Type B pancreatic cell (in vitro differentiated cells): ENCODE measurements around the gene ATAD3A. TPM values are rescaled to one million over a fixed set of nuclear protein-coding genes. Genes with fewer than 3 reads are reported as not detected.

ENCODE experiments used
- DNase-seq: peaks from one replicate; pipeline ENCODE4 v3.0.0; 2021; ENCODE audit warnings: mixed read lengths; ENCODE audit not compliant: unreplicated experiment; ENCODE audit errors: extremely low spot score
- H3K27ac Mint-ChIP-seq: 2 replicates; pipeline ENCODE4 v1.8.0; 2021; ENCODE audit warnings: mild to moderate bottlenecking, mixed read lengths
- H3K27me3 Mint-ChIP-seq: 2 replicates; pipeline ENCODE4 v1.8.0; 2021; ENCODE audit warnings: mixed read lengths
- H3K36me3 Mint-ChIP-seq: 2 replicates; pipeline ENCODE4 v1.8.0; 2021; ENCODE audit warnings: mixed read lengths
- H3K4me1 Mint-ChIP-seq: one replicate; pipeline ENCODE4 v1.8.0; 2021; ENCODE audit warnings: mixed read lengths; ENCODE audit not compliant: unreplicated experiment
- H3K4me3 Mint-ChIP-seq: 2 replicates; pipeline ENCODE4 v1.8.0; 2021; ENCODE audit warnings: mild to moderate bottlenecking, mixed read lengths
- H3K9me3 Mint-ChIP-seq: 2 replicates; pipeline ENCODE4 v1.8.0; 2021; ENCODE audit warnings: mixed read lengths
- total RNA-seq: library from RNA; stranded (reverse); gene quantifications from 2 replicates; pipeline ENCODE4 v1.2.1, GENCODE V29; 2021; ENCODE audit warnings: low replicate concordance
- TF ChIP-seq, protein P1 (sequence below): fragments of 200-600 bp; sonication (generic); conservative IDR thresholded peaks from 2 replicates; pipeline ENCODE4 v1.5.0; 2021; ENCODE audit warnings: antibody characterized with exemption, mild to moderate bottlenecking

ATAD3A gene
- total RNA-seq, 1 donor from 2014 or later: 39.8 TPM

DNA sequence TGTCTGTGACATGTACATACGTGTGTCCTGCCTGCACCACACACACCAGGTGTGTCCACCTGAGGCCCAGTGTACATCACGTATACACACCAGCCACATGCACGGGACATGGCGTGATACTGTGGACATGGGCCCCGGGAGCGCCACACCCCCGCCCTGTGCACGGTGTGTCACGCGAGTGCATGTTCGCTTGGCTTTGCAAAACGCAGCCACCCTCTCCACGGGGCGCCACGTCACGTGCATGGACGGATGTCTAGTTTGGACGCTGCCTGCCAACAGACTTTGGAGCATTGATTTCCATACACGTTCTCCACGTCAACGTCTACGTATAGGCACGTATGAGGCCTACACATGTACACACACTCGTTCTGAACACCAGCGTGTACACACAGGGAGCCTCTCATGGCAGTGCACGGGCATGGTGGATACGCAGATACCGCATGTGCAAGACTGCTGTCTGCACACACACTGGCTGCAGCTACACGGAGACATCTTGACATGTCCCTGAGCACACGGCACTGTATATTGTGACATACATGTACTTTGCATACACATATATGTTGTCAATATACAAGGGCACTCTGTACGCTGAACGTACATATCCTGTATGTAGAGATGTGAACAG is 25.8 kb downstream of the ATAD3A start:
- TF ChIP-seq, protein P1, sequence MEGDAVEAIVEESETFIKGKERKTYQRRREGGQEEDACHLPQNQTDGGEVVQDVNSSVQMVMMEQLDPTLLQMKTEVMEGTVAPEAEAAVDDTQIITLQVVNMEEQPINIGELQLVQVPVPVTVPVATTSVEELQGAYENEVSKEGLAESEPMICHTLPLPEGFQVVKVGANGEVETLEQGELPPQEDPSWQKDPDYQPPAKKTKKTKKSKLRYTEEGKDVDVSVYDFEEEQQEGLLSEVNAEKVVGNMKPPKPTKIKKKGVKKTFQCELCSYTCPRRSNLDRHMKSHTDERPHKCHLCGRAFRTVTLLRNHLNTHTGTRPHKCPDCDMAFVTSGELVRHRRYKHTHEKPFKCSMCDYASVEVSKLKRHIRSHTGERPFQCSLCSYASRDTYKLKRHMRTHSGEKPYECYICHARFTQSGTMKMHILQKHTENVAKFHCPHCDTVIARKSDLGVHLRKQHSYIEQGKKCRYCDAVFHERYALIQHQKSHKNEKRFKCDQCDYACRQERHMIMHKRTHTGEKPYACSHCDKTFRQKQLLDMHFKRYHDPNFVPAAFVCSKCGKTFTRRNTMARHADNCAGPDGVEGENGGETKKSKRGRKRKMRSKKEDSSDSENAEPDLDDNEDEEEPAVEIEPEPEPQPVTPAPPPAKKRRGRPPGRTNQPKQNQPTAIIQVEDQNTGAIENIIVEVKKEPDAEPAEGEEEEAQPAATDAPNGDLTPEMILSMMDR: no peak
- Mint-ChIP-seq H3K9me3 (no peaks in the 10 kb centered on the region), H3K27me3 (no peaks in the 10 kb centered on the region), H3K27ac (no peak overlapping the region), H3K4me3 (peak overlapping the region; percentile 44), H3K4me1 (no peaks in the 10 kb centered on the region), H3K36me3 (no peaks in the 10 kb centered on the region)
- no peak for DNase-seq

DNA sequence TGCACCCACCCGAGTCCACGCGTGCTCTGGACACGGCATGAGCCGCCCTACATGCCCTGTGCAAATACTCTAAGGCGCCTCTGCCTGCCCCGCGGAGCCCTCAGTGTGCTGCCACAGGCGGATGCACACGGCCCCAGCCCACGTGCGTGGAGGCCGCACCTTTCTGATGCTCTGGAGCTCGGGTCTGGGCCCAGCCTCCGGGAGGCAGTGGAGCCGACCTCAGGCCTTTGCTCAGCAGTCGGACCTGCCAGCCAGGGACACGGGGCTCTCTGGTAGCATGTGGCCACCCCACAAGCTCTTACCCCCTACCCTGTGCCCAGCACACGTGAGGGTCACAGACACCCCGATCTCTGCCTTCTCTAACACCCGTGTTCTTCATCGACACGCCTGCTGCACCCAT is 26.4 kb downstream of the ATAD3A start:
- Mint-ChIP-seq H3K4me3 (peak overlapping the region; percentile 70), H3K27ac (no peak overlapping the region), H3K9me3 (no peaks in the 10 kb centered on the region)

DNA sequence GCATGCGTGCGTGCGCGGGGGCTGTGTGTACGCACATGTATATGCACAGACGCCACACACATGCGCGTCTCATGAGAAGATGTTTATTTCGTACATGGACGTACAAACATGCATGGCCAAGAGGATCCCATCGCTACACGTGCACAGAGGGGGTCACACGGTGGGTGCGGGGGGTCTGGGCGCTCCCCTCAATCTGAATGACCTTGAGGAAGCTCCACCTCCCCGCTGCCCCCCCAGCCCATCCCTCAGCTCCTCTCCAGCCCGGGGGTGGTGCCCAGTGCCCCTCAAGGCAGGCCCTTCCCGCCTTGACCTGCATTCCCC is 27.0 kb downstream of the ATAD3A start:
- H3K9me3 Mint-ChIP-seq: no peaks in the 10 kb centered on the region
- TF ChIP-seq, protein P1: no peak
- H3K27me3 Mint-ChIP-seq: no peaks in the 10 kb centered on the region
- H3K4me1 Mint-ChIP-seq: no peaks in the 10 kb centered on the region
- no peak overlapping the region for H3K27ac Mint-ChIP-seq
- DNase-seq: no peak
- peak overlapping the region; percentile 70 for H3K4me3 Mint-ChIP-seq
- H3K36me3 Mint-ChIP-seq: no peaks in the 10 kb centered on the region

More for the DNA sequence above, 26.4 kb downstream of the ATAD3A start:
- no peak for DNase-seq
- TF ChIP-seq, protein P1: no peak
- H3K36me3 Mint-ChIP-seq: no peaks in the 10 kb centered on the region
- no peaks in the 10 kb centered on the region for H3K4me1 Mint-ChIP-seq
- no peaks in the 10 kb centered on the region for H3K27me3 Mint-ChIP-seq

DNA sequence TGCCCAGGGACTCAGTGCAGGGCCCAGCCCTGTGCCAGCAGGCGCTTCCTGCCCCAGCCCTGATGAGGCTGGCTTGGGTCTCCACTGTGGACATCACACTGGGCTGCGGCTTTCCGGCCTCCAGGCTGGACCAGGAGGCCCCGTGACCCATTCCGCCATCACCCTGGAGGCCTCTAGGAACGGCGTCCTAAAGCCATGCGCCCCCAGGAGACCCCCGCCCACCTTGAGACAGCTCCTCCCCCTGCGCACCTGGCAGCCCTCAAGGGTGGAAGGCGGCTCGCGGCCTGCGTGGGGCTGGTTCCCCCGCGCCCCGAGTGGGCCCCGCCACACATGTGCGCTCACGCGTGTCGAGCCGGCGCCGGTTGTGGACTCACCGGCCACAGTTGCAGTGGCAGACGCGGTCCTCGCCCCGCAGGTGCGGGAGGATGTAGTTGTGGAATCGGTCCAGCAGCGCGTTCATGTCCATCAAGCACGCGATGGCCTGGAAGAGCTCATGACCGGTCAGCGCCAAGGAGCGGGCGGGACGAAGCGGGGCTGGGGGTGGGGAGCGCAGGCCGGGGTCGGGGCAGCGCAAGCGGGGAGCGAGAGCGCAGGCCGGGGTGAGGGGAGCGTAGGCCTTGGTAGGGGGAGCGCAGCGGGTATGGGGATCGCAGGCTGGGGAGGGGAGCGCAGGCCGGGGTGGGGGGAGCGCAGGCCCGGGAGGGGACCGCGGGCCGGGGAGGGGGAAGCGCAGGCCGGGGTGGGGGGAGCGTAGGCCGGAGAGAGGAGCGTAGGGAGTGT is 27.5 kb downstream of the ATAD3A start:
- H3K27me3 Mint-ChIP-seq: no peaks in the 10 kb centered on the region
- no peaks in the 10 kb centered on the region for H3K36me3 Mint-ChIP-seq
- no peak overlapping the region for H3K27ac Mint-ChIP-seq
- H3K4me1 Mint-ChIP-seq: no peaks in the 10 kb centered on the region
- H3K4me3 Mint-ChIP-seq: peak overlapping the region; percentile 80
- no peak for DNase-seq
- TF ChIP-seq, protein P1: no peak
- no peaks in the 10 kb centered on the region for H3K9me3 Mint-ChIP-seq

DNA sequence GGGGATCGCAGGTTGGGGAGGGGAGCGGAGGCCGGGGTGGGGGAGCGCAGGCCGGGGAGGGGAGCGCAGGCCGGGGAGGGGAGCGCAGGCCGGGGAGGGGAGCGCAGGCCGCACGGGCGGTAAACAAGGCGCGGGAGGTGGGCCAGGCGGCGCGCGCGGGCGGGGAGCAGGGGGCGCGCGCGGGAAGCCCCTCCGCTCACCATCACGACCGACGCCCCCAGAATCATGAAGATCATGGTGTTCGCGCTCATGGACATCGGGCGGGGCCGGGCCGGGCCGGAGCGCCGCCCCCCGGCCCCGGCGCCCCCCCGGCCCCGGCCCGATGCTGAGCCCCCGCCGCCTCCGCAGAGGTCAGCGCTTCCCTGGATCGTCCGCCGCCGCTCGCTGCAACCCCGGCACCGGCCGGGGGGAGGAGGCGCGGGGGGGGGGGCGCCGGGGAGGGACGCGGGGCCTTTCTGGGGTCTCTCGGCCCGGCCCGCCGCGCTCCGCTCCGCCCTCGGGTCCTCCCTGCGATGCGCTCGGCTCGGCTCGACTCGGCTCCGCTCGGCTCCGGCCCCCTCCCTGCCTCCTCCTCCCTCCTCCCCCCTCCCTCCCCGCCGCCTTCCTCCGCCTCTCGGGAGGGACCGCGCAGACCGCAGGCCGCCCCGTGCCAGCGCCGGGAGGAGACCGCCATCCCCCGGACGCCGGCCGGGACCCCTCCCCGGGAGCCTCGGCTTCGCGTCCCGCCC is 28.3 kb downstream of the ATAD3A start, which contains the start of gene TMEM240:
Gene TMEM240, minus strand, starts transcription at position 535 of the 728 bp plus-strand sequence. Its CDS starts 278 bp downstream, at position 257.
- H3K4me1 Mint-ChIP-seq: no peaks in the 10 kb centered on the region
- H3K36me3 Mint-ChIP-seq: no peaks in the 10 kb centered on the region
- TF ChIP-seq, protein P1: no peak
- H3K9me3 Mint-ChIP-seq: no peaks in the 10 kb centered on the region
- no peaks in the 10 kb centered on the region for H3K27me3 Mint-ChIP-seq
- peak within 1 kb of the TSS; percentile 80 for H3K4me3 Mint-ChIP-seq
- peak within 1 kb of the TSS; percentile 32 for H3K27ac Mint-ChIP-seq
- peak; percentile 84 for DNase-seq
